NCI-H510A treated with DMSO at 0.1 percent for 48 hours (cell line): ENCODE results near the gene PITPNC1.
A peak's percentile ranks its signal among the peaks of the same experiment; 100 is the strongest.
"Not testable (repeated sequence)": the region's sequence is repeated elsewhere in the genome, so short reads cannot be mapped to it uniquely, and the experiment has no call there.

Experiments used
- DNase-seq: peaks from one replicate; lab custom pipeline; 2025; lab: John Stamatoyannopoulos, UW

PITPNC1 gene

DNA sequence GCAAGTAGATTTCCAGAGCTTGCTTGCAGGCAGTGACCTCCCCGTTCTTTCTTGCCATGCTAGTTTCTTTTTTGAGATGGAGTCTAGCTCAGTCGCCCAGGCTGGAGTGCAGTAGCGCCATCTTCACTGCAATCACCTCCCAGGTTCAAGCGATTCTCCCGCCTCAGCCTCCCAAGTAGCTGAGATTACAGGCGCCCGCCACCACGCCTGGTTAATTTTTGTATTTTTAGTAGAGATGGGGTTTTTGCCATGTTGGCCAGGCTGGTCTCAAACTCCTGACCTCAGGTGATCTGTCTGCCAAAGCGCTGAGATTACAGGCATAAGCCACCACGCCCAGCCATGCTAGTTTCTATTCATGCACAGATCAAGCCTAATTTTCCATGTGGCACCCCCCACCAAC lies 139.5 kb downstream of the PITPNC1 start:
- not testable (repeated sequence) for DNase-seq

DNA sequence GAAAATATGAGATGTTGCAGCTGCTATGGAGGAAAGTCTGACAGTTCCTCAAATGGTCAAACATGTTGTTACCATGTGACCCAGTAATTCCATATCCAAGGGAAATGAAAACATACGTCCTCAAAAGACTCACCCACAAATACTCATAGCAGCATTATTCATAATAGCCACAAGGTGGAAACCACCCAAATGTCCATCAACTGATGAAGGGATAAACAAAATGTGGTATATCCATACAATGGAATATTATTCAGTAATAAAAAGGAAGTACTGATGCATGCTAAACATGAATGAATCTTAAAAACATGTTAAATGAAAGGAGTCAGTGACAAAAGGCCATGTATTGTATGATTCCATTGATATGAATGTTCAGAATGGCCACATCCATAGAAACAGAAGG lies 140.2 kb downstream of the PITPNC1 start:
- DNase-seq: no peak

- no peak for DNase-seq
Observed at GRCh38 chr17:67518876-67519275, 141.8 kb downstream of the PITPNC1 start.

DNA sequence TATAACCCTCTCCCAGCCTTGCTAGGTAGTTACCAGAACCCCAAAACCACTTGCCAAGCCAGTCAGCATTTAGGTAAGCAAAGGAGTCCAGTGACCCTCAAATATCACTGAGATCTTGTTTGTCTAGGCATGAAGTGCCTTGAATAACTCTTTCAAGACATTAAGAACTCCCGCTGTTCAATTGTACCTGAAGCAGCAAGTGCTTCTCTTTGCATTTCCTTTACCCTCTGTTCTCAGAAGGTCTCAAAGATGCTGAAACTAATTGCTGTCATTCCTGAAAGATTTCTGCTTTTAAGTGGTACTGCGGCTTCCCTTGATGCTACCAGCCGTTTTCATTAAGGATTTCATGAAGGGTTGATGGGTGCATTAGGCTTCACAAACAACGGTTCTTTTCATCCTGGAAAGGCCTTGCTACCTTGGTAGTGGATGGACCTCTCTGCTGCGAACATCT lies 142.7 kb downstream of the PITPNC1 start:
- DNase-seq: no peak

- DNase-seq: peak; percentile 77
Observed at GRCh38 chr17:67520252-67520906, 143.3 kb downstream of the PITPNC1 start.

DNA sequence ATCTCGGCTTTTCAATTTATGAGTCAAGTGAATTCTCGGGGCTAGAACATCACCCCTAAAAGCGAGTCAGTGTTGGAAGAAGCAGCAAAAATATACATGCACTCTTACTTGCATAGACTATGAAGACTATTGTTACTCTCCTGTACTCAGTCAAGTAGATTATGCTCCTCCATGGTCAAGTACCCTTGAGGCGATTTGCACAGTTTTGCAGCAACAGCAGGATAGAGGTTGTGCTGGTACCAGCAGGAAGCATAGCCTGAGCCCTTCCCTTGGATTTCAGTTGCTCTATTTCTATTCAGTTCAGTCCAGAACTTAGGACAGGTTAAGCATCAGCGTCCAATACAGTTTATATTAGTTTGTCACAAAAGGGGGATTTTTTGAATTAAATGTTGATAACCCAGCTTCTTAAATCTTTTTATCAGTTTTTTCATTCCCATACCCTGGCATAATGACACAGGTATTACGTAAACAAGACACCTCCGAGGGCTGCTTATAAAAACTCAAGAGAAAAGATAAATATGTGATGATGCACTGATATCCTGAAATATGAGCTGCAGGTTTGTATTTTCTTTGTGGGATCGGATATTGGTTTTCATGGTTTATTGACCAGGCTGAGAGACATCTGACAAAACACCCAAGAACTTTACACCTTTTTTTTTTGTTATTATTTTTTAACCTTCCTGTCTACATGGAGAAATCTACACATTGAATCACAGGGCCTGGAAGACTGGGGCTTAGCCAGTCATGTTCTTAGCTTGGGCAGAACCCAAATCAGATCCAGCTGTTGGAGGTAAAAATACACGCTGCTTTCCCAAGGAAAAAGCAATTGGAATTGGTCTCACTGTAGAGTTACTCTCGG lies 144.1 kb downstream of the PITPNC1 start:
- peak; percentile 92 for DNase-seq

DNA sequence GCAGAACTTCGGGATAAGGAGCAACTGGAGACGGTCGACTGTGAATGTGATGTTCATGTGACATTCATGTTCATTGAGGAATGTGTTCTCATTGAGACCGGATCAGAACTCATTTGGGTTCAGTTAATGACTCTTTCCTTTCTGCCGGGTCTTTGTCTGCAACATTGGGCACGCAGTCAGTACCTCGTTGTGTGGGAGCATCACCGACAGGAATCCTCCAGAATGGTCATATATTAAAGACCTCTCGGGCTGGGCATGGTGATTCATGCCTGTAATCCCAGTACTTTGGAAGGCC lies 144.6 kb downstream of the PITPNC1 start:
- no peak for DNase-seq

GRCh38 chr17:67523101-67523500 lies 146.0 kb downstream of the PITPNC1 start:
- DNase-seq: no peak

GRCh38 chr17:67525239-67526135 lies 148.4 kb downstream of the PITPNC1 start:
- DNase-seq: no peak

DNA sequence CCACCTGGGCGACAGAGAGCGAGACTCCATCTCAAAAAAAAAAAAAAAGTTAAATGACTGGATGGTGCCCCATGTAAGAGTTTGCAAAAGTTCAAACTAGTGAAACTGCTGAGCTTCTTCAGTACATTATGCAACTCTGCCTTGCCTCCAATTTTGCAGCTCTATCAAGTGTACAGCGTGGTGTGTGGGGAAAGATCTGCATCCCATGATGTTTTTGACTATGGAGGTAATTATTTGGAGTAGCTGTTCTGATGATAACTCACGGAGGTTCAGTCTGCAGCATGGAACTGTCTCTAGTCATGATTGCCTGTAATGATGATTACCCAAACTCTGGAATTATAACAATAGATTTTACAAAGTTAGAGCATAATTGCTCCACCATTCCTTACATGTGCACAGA lies 149.6 kb downstream of the PITPNC1 start:
- no peak for DNase-seq

- DNase-seq: peak; percentile 90
Observed at GRCh38 chr17:67528751-67529436, 151.8 kb downstream of the PITPNC1 start.

DNA sequence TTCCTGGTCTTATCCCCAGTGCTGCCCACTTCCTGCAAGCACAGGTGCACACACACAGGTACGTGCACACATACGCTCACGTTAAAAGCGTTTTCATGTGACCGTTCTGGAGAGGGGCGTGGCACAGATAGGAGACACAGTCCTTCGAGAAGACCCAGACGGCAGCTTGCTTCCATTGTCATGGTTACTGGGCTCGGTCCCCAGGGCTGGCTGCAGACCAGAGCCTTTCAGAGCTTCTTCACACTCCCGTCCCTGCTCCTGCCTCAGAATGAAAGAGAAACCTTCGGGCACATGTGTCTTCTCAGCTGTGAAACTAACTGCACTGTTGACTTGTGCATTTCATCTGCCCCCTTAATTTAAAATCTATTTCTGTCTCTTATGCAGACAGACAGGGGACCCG lies 154.2 kb downstream of the PITPNC1 start:
- DNase-seq: no peak

- DNase-seq: no peak
Observed at GRCh38 chr17:67532326-67532871, 155.3 kb downstream of the PITPNC1 start.

DNA sequence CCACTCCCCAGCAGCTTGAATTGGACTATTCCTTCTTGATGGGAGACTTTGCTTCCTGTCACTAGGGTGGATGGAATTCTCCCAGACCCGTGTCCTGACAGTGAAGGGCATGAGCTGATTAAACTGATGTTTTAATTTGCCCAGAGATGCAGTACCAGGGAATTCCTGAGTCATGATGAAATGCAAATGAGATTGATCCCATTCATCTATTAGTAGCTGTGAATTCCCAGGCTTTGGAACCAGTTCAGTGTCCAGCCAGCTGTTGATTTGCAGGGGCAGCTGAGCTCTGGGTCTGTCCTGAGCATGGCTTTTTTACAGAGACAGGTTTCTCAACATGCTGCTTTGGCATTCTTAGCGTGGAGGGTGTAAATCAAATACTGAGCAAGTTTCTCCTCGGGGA lies 157.9 kb downstream of the PITPNC1 start:
- no peak for DNase-seq

- DNase-seq: no peak
Observed at GRCh38 chr17:67542219-67543114, 165.4 kb downstream of the PITPNC1 start.

DNA sequence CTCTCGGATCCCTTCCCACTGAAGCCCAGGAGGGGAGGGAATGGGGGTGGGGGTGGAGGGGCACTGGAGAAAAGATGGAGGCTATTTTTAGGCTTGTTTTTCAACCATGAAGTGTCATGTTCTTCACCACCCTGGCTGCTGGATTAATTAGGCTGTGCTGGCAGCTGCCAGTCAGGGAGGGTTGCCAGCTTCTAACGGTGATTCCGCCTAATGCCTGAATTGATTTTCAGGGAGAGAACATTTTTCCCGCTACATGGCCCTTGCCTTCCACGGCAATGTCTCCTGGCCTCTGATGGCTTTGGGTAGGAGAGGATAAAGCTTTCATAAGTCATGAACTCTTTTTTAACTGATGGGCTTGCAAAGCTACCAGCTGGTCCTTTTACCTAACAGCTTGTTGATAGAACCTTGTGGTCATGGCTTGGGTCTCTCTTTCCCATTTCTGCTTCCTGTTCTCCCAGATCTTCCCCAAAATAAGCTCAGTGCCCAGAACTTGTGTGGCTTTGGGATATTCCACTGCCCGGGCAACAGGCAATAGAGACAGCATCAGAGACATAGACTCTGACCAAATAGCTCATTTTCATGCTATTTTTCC lies 167.4 kb downstream of the PITPNC1 start:
- DNase-seq: no peak

DNA sequence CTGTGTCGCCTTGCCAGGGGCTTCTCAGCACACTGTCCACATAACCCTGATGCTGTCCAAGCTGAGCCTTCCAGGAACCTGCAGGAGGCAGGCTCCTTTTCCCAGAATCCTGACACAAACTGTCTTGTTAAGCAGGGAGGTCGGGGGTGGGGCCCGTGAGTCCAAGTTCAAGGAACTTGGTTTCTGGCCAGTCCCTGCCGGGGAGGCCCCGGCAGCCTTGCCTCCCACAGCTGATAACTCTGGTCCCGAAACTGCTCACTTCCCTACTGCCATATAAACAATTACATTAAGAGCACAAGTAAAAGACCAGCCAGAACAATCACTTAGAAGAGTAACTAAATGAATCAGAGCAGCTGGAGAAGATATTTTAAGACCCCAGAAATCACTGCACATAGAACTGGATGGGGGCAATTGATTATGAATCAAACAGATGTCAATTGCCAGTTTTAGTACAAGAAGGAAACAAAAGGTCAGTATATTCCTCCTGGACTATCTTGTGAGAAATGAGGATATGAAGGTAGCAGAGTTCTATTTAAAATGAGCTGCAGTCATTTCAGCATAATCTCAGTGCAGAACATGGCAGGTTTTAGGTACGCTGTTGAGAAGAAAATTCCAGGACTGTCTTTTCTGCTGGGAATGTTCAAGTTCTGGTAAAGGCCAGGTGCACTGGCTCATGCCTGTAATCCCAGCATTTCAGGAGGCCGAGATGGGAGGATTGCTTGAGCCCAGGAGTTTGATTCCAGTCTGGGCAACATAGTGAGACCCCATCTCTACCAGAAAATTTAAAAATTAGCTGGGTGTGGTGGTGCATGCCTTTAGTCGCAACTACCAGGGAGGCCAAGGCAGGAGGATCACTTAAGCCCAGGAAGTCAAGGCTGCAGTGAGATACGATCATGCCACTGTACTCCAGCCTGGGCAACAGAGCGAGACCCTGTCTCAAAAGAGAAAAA lies 169.8 kb downstream of the PITPNC1 start:
- no peak for DNase-seq

GRCh38 chr17:67548693-67549092 lies 171.6 kb downstream of the PITPNC1 start:
- DNase-seq: no peak

GRCh38 chr17:67549820-67550219 lies 172.7 kb downstream of the PITPNC1 start:
- no peak for DNase-seq
